ENCODE data around the gene TXNDC16.
"Not testable (repeated sequence)": the region's sequence is repeated elsewhere in the genome, so short reads cannot be mapped to it uniquely, and the experiment has no call there.

Gene TXNDC16

DNA sequence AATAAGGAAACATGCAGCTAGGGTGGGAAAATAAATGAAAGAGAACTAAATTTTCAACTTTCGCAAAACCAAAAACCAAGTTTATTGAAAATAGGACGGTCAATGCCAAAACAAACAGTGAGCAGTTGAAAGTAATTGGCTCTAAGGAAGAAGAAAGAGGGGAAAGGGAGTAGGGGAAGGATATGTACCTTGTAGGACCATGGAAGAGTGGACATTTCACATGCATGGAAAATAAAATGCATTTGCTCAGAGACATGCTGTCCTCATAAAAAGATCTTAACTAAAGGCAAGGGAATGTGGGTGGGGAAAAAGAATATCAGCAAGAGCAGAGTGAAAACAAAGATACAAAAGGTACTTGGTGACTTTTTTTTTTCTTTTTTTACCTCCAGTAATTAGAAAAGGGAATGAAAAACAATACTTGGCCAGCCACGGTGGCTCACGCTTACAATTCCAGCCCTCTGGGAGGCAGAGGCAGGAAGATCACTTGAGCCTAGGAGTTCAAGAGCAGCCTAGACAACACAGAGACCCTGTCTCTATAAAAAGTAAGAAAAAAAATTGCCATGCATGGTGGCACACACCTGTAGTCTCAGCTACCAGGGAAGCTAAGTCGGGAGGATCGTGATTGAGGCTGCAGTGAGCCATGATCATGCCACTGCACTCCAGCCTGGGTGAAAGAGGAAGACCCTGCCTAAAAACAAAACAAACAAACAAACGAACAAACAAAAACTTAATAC is 6.6 kb downstream of the TXNDC16 start:
- DNase-seq (ENCODE audit: low read depth) = no peak

- DNase-seq (ENCODE audit: low read depth) = no peak
Measured at GRCh38 chr14:52538623-52539022, 13.7 kb downstream of the TXNDC16 start.

DNA sequence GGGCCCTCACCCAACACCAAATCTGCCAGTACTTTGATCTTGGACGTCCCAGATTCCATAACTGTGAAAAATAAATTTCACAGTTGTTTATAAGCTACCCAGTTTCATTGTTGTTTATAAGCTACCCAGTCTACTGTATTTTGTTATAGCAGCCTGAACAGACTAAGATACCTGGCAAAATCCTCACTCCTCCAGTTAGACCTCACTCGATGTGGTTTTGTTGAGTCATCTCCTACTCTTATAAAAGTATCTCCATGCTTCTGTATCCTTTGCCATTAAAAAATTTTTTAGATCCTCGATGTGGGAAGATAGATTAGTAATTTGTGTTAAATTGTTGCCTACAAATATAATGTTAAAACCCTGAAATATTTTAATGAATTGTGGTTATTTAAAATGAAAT is 16.0 kb downstream of the TXNDC16 start:
- no peak for DNase-seq (ENCODE audit: low read depth)

DNA sequence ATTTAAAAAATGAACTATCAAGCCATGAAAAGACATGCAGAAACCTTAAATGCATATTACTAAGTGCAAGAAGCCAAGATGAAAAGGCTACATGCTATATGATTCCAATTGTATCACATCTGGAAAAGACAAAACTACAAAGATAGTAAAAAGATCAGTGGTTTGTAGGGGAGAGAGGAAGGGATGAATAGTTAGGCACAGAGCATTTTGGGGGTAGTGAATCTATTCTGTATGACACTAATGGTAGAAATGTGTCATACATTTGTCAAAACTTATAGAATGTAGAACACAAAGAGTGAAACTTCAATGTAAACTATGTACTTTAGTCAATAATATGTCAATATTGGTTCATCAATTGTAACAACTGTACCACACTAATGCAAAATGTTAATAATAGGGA is 20.8 kb downstream of the TXNDC16 start:
- DNase-seq (ENCODE audit: low read depth) = no peak

DNA sequence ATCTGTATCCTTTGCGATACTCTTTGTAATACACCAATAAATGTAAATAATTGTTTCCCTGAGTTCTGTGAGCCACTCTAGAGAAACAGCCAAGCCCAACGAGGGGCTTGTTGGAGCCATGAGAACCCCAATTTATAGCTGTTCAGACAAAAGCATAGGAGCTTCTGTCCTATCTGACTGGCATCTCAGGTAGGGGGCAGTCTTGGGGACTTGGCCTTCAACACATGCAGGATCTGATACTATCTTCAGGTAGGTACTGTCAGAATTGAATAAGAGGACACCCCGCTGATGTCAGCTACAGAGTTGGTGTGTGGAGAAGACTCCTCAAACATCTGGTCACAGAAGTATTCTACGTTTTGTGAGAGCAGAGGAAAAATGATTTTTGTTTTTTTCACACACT is 25.3 kb downstream of the TXNDC16 start:
- no peak for DNase-seq (ENCODE audit: low read depth)

GRCh38 chr14:52522581-52523345 is 29.5 kb downstream of the TXNDC16 start:
- no peak for DNase-seq (ENCODE audit: low read depth)

DNA sequence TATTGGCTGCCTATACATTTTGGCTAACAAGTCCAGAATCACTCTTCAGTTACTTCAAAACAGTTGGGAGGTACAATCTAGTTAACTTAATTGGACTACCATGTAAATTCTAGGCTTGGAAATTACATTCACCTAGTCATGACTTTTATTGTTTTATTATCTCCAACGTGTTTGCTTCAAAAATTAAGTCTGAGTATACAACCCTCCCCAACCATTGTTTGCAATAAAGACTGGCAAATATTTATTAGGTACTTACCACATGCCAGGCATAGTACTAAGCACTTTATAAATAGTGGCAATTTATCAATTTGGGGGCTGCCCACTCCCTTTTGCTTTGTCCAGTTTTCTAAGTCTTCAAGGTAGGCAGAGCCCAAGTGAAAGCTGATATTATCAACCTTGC is 30.3 kb downstream of the TXNDC16 start:
- no peak for DNase-seq (ENCODE audit: low read depth)

- no peak for DNase-seq (ENCODE audit: low read depth)
Measured at GRCh38 chr14:52514046-52514811, 38.1 kb downstream of the TXNDC16 start.

GRCh38 chr14:52513249-52513648 is 39.1 kb downstream of the TXNDC16 start:
- DNase-seq (ENCODE audit: low read depth) = no peak

DNA sequence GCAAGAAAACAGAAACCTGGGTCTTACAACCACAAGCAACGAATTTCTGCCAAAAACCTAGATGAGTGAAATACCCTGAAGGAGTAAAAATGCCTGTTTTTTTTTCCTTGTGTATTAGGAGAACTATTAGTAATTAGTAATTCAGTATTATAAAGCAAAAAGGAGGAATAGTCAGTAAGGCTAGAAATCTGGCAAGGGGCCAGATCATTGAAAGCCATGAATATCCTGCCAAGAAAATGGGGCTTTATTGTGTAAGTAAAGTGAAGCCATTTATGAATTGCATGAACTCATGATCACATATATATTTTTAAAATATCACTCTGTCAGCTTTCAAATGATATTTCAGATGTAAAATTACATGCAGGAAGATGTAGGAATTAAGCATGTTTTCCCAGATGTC is 57.9 kb downstream of the TXNDC16 start:
- DNase-seq (ENCODE audit: low read depth) = no peak

GRCh38 chr14:52485350-52485960 is 66.8 kb downstream of the TXNDC16 start:
- no peak for DNase-seq (ENCODE audit: low read depth)

DNA sequence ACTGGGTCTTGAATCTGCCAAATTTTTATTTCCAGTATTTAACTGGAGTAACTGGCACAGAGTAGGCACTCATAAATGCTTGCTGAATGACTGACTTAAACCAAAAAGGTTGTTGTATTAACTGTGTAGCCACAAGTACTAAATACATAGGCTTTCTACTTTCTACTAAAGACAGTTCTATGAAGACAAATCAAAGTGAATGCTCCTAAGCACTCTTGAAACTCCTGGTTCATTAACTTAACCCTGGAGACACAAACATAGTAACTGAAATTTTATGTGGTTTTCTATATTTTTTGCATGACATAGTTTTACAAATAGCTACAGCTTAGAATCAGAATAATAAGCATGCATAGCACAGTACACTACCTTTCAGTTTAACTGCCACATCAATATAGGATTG is 70.4 kb downstream of the TXNDC16 start:
- DNase-seq (ENCODE audit: low read depth) = no peak

DNA sequence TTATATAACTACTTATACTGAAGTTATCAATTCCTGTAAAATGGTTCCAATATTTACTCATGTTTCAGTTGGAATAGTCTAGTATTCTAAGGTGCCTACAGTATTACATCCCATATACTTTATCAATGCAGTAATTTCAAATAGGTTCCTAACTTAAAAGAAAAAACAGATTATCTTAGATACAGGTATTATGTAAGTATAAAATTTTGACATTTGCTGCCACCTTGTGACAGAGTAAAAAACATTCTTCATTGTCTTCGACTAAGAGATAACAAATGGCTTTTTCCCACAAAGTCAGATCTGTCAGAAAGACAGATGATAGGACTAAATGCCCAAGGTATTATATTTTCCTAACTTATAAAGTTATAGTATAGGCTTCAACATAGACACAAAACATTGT is 78.7 kb downstream of the TXNDC16 start:
- DNase-seq (ENCODE audit: low read depth) = no peak

DNA sequence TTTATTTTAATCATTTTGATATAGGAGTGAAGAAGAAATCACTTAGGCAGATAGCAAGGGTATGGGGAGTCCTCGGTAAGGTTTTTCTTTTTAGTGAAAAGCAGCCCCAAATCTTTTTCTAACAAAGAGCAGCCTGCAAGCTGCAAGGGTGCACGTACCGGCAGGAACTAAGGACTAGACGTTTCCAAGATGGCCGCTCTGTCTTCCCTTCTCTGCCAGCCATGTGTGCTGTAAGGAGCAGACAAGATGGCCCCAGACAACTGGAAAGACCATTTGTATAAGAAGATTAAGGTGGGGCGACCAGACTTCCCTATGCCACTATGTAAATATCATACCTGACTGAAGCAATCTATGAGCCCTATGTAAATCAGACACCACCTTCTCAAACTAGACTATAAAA is 79.6 kb downstream of the TXNDC16 start:
- DNase-seq (ENCODE audit: low read depth) = no peak

- not testable (repeated sequence) for DNase-seq (ENCODE audit: low read depth)
Measured at GRCh38 chr14:52472251-52472650, 80.1 kb downstream of the TXNDC16 start.

- no peak for DNase-seq (ENCODE audit: low read depth)
Measured at GRCh38 chr14:52467515-52468266, 84.6 kb downstream of the TXNDC16 start.

DNA sequence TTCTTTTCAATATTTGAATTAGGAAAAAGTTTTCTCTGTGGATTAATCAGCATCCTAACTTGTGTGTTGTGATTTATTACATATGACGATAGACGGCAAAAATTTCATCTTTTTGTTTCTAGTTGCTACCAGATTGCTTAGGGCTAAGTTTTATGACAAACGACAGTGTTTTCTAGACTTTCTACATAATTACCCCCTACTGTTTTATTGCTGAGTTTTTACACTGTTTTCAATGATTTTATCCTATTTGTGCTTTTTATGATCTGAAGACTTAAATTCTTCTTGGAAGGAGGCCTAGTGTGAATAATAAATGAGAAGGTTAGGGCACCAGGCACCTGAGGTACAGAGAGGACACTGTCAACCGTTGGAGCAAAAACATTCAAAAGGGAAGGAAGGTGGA is 88.1 kb downstream of the TXNDC16 start:
- DNase-seq (ENCODE audit: low read depth) = no peak

GRCh38 chr14:52463375-52463774 is 88.9 kb downstream of the TXNDC16 start:
- no peak for DNase-seq (ENCODE audit: low read depth)

DNA sequence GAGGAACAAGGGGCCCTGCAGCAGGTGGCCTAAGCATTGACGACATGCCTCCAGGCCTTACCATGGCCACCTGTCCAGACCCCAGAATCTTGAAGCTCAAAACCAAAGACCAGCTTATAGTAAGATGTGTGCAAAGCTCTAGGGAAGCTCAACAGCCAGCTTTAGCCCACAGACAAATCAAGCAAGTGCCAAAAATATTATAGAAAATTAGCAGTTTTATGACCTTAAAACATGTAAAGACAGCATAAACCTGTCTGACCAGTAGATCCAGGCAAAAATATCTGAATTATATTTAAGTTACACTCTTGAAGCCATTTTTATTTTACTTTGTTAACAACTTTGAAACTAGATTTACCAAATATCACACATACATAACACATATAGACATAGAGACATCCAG is 90.6 kb downstream of the TXNDC16 start:
- no peak for DNase-seq (ENCODE audit: low read depth)

GRCh38 chr14:52458721-52459085 is 93.6 kb downstream of the TXNDC16 start:
- no peak for DNase-seq (ENCODE audit: low read depth)

GRCh38 chr14:52457411-52457810 is 94.9 kb downstream of the TXNDC16 start:
- no peak for DNase-seq (ENCODE audit: low read depth)

Measured in activated T-helper 9 cell treated with anti-CD3 and anti-CD28 coated beads, Interleukin-2, amount 50 U/mL, for 16 hours (primary cell).